Measurements from ENCODE around the gene ZIC4. TPM values are rescaled to one million over a fixed set of nuclear protein-coding genes. Genes with fewer than 3 reads are reported as not detected.

ZIC4 gene
- total RNA-seq, 2 experiments from 2014 or later: not detected

DNA sequence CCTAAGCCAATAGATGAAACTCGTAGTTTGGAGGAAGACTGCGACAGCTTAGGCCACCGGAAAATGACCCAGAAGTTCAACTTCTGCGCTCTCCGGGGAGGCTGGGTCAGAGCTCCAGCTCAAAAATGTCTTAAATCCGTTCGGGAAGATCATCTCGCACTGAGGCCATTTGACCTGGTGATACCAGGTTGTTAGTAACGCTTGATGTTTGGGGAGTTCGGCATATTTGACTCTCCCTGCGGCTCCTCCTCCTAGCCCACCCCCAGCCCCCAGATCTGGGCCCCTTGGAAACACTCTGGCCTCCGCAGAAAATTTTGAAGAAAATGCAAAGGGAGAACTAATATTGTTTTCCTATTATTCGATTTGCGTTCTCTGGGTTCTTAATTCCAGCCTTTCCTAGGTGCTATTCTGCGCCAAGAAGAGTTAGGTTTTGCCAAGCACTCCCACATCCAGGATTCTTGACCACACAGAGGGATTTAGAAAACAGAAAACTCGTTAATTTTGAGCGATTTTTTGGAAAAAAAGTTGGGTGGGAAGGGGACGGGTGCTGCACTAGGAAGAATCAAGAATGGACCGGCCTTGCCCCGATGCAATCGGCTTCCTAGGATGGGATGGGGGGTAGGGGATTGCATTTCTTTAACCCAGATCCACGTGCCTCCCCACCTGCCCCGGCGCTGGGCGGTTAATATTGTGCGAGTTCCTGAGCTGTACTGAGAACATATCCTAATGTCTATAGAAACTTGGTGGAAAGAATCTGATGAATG, 50.0 kb downstream of the ZIC4 start:
- H3K36me3 Mint-ChIP-seq (ENCODE audit: low read depth): peaks cover 2% of the 10 kb centered on the region
- H3K4me3 Mint-ChIP-seq: no peak overlapping the region
- DNase-seq: no peak
- H3K27me3 Mint-ChIP-seq (ENCODE audit: low read depth): peaks cover 73% of the 10 kb centered on the region
- ChIA-PET CTCF (no interaction called here), POLR2A (interaction anchor here (1.2 kb wide), 1 partner anchor 54 kb away, joined by 3 read pairs; no protein-coding TSS in a partner anchor)
- H3K27ac Mint-ChIP-seq: no peak overlapping the region
- ATAC-seq: no peak
- H3K9me3 Mint-ChIP-seq (ENCODE audit: insufficient read depth): no peaks in the 10 kb centered on the region
- H3K4me1 Mint-ChIP-seq (ENCODE audit: low read depth): no peaks in the 10 kb centered on the region

DNA sequence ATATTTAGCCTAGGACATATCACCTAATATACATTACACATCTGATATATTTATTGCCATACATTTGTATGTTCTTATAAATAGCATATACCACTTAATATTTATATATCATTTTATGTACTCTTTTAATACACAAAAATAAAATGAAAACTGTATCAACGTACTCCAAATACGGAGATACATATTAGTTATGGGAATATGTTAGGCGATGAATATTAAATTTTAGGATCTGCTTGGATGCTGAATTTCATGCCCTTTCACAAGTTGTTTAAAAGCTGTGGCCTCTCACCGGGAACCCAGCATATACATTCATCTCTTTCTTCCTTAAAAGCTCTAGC, 50.6 kb downstream of the ZIC4 start:
- Mint-ChIP-seq H3K36me3 (ENCODE audit: low read depth) (peaks cover 2% of the 10 kb centered on the region), H3K4me1 (ENCODE audit: low read depth) (no peaks in the 10 kb centered on the region), H3K4me3 (no peak overlapping the region), H3K27me3 (ENCODE audit: low read depth) (peaks cover 67% of the 10 kb centered on the region), H3K9me3 (ENCODE audit: insufficient read depth) (no peaks in the 10 kb centered on the region), H3K27ac (no peak overlapping the region)
- DNase-seq: no peak
- CTCF ChIA-PET: no interaction called here
- POLR2A ChIA-PET: interaction anchor here (1.2 kb wide), 1 partner anchor 55 kb away, joined by 3 read pairs; no protein-coding TSS in a partner anchor
- no peak for ATAC-seq

DNA sequence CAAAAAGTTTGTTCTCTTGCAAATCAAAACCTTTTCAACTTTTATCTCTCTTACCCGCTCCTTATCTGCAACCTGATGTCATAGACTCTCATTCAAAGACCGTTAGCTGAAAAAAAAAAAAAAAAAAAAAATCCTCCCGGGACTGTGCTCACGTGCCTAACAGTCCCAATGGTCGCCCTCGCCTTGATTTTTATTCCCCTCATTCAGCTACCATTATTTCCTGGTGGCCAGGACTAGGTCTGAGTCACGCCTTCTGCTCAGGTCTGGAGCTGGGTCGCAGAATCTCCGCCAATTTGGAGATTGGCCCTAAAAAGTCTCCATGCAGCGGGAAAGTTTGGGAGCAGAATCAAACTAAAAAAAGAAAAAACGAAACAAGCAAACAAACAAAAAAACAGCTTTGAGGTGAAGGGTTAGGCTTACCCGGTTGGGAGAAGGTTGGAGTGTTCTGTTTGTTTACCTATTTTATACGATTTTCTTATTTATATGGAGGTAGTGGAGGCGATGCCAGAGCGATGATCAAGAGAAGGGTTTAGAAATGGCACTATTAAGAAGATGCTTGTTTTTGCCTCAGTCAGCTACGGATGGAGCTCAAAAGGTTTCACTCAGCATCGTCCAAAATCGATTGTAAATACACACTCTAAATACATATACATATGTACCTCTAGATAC, 51.1 kb downstream of the ZIC4 start:
- POLR2A ChIA-PET: interaction anchor here (1.2 kb wide), 1 partner anchor 55 kb away, joined by 3 read pairs; no protein-coding TSS in a partner anchor
- H3K4me1 Mint-ChIP-seq (ENCODE audit: low read depth): no peaks in the 10 kb centered on the region
- no peak overlapping the region for H3K27ac Mint-ChIP-seq
- peaks cover 64% of the 10 kb centered on the region for H3K27me3 Mint-ChIP-seq (ENCODE audit: low read depth)
- no peak for ATAC-seq
- H3K9me3 Mint-ChIP-seq (ENCODE audit: insufficient read depth): no peaks in the 10 kb centered on the region
- CTCF ChIA-PET: no interaction called here
- H3K36me3 Mint-ChIP-seq (ENCODE audit: low read depth): peaks cover 2% of the 10 kb centered on the region
- no peak overlapping the region for H3K4me3 Mint-ChIP-seq
- no peak for DNase-seq

- Mint-ChIP-seq H3K27ac (no peak overlapping the region), H3K9me3 (ENCODE audit: insufficient read depth) (no peaks in the 10 kb centered on the region), H3K4me1 (ENCODE audit: low read depth) (no peaks in the 10 kb centered on the region), H3K4me3 (no peak overlapping the region), H3K27me3 (ENCODE audit: low read depth) (peaks cover 58% of the 10 kb centered on the region), H3K36me3 (ENCODE audit: low read depth) (peaks cover 2% of the 10 kb centered on the region)
- CTCF ChIA-PET: no interaction called here
- ATAC-seq (no peak), DNase-seq (no peak)
- POLR2A ChIA-PET: no interaction called here
Measured at GRCh38 chr3:147354623-147355022, 51.7 kb downstream of the ZIC4 start.

GRCh38 chr3:147351301-147351700, 55.0 kb downstream of the ZIC4 start:
- CTCF ChIA-PET: no interaction called here
- no peak for ATAC-seq
- H3K4me1 Mint-ChIP-seq (ENCODE audit: low read depth): no peaks in the 10 kb centered on the region
- H3K36me3 Mint-ChIP-seq (ENCODE audit: low read depth): peaks cover 2% of the 10 kb centered on the region
- POLR2A ChIA-PET: no interaction called here
- no peak overlapping the region for H3K4me3 Mint-ChIP-seq
- peaks cover 28% of the 10 kb centered on the region for H3K27me3 Mint-ChIP-seq (ENCODE audit: low read depth)
- H3K27ac Mint-ChIP-seq: no peak overlapping the region
- DNase-seq: no peak
- H3K9me3 Mint-ChIP-seq (ENCODE audit: insufficient read depth): no peaks in the 10 kb centered on the region

GRCh38 chr3:147348976-147349375, 57.4 kb downstream of the ZIC4 start:
- ATAC-seq: no peak
- Mint-ChIP-seq H3K27me3 (ENCODE audit: low read depth) (peaks cover 7% of the 10 kb centered on the region), H3K9me3 (ENCODE audit: insufficient read depth) (no peaks in the 10 kb centered on the region), H3K4me1 (ENCODE audit: low read depth) (no peaks in the 10 kb centered on the region), H3K27ac (no peak overlapping the region), H3K36me3 (ENCODE audit: low read depth) (no peaks in the 10 kb centered on the region), H3K4me3 (no peak overlapping the region)
- POLR2A ChIA-PET: no interaction called here
- CTCF ChIA-PET: no interaction called here
- no peak for DNase-seq

- H3K27me3 Mint-ChIP-seq (ENCODE audit: low read depth): no peaks in the 10 kb centered on the region
- ATAC-seq (no peak), DNase-seq (no peak)
- no peaks in the 10 kb centered on the region for H3K4me1 Mint-ChIP-seq (ENCODE audit: low read depth)
- CTCF ChIA-PET: no interaction called here
- H3K4me3 Mint-ChIP-seq: no peak overlapping the region
- H3K27ac Mint-ChIP-seq: no peak overlapping the region
- POLR2A ChIA-PET: no interaction called here
- no peaks in the 10 kb centered on the region for H3K36me3 Mint-ChIP-seq (ENCODE audit: low read depth)
- no peaks in the 10 kb centered on the region for H3K9me3 Mint-ChIP-seq (ENCODE audit: insufficient read depth)
Measured at GRCh38 chr3:147343926-147344325, 62.4 kb downstream of the ZIC4 start.

DNA sequence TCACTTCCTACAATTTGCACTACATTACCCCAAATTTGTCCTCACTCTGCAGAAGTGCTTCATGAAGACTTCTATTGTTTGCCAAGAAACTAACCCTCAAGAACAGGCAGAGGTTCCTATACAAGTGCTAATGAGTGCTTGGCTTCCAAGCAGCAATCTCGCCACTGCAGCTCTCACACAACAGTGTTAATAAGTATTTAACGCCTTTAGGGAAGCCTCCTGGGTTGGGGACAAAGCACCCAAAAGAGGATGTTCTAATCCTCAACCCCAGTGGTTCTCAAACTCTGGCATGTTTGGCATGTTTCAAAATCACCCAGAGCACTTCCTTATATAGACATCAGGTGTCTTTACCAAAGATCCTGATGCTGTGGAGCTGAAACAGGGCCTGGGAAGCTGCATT, 64.6 kb downstream of the ZIC4 start:
- DNase-seq: no peak
- no peak for ATAC-seq
- ChIA-PET POLR2A (no interaction called here), CTCF (no interaction called here)
- Mint-ChIP-seq H3K36me3 (ENCODE audit: low read depth) (no peaks in the 10 kb centered on the region), H3K4me3 (no peak overlapping the region), H3K9me3 (ENCODE audit: insufficient read depth) (no peaks in the 10 kb centered on the region), H3K27me3 (ENCODE audit: low read depth) (no peaks in the 10 kb centered on the region), H3K27ac (no peak overlapping the region), H3K4me1 (ENCODE audit: low read depth) (no peaks in the 10 kb centered on the region)

- H3K27me3 Mint-ChIP-seq (ENCODE audit: low read depth): no peaks in the 10 kb centered on the region
Measured at GRCh38 chr3:147336543-147337278, 69.6 kb downstream of the ZIC4 start.

More at GRCh38 chr3:147336543-147337278, 69.6 kb downstream of the ZIC4 start:
- Mint-ChIP-seq H3K36me3 (ENCODE audit: low read depth) (no peaks in the 10 kb centered on the region), H3K4me1 (ENCODE audit: low read depth) (no peaks in the 10 kb centered on the region), H3K4me3 (no peak overlapping the region), H3K27ac (no peak overlapping the region), H3K9me3 (ENCODE audit: insufficient read depth) (no peaks in the 10 kb centered on the region)
- ATAC-seq (no peak), DNase-seq (no peak)
- ChIA-PET POLR2A (no interaction called here), CTCF (no interaction called here)

Other genes with a start within 250 kb of the ZIC4 start
- not detected for gene ZIC1, start 2.8 kb upstream of the ZIC4 start, total RNA-seq

Measured in activated CD8-positive, alpha-beta T cell treated with anti-CD3 and anti-CD28 coated beads, Interleukin-2, amount 10 ng/mL, durations not matched to agents 7 days and 5 days (primary cell).